GM10248 (cell line): ENCODE measurements around the gene CFAP299.

ENCODE experiments used
- CTCF ChIA-PET: fragments of 300-600 bp; sonication (Branson Sonifier 250); formaldehyde crosslinking; extraction: SDS; loops from one replicate; lab custom pipeline; 2021; ENCODE audit warnings: antibody characterized with exemption; lab: Yijun Ruan, JAX
- POLR2A ChIA-PET: fragments of 350-650 bp; sonication (Branson Sonifier 250); formaldehyde crosslinking; extraction: SDS; loops from one replicate; lab custom pipeline; 2020; ENCODE audit warnings: antibody characterized with exemption; lab: Yijun Ruan, JAX
- DNase-seq: peaks from one replicate; pipeline ENCODE4 v3.0.0; 2012; ENCODE audit errors: extremely low spot score
- CTCF ChIP-seq: IDR thresholded peaks from 2 replicates; pipeline ENCODE4 v1.5.1; 2012; ENCODE audit warnings: mild to moderate bottlenecking, low read depth; ENCODE audit errors: extremely low read depth, missing control alignments, control extremely low read depth

CFAP299 gene

GRCh38 chr4:80846210-80846609, 510.7 kb downstream of the CFAP299 start:
- POLR2A ChIA-PET: no interaction called here
- CTCF ChIA-PET: no interaction called here
- no peak for TF ChIP-seq CTCF
- no peak for DNase-seq

GRCh38 chr4:80852061-80852460, 516.5 kb downstream of the CFAP299 start:
- no peak for TF ChIP-seq CTCF
- ChIA-PET CTCF (interaction anchor here (1.2 kb wide), 1 partner anchor 10 kb away, joined by 3 read pairs; no protein-coding TSS in a partner anchor), POLR2A (no interaction called here)
- no peak for DNase-seq

GRCh38 chr4:80873571-80873970, 538.0 kb downstream of the CFAP299 start:
- TF ChIP-seq CTCF: no peak
- ChIA-PET POLR2A (no interaction called here), CTCF (interaction anchor here (1.2 kb wide), 1 partner anchor 12 kb away, joined by 3 read pairs; no protein-coding TSS in a partner anchor)
- no peak for DNase-seq

- POLR2A ChIA-PET: no interaction called here
- CTCF ChIA-PET: no interaction called here
- DNase-seq: no peak
- TF ChIP-seq CTCF: no peak
These were observed 539.4 kb downstream of the CFAP299 start for GRCh38 chr4:80874979-80875378.

- ChIA-PET CTCF (no interaction called here), POLR2A (no interaction called here)
- no peak for TF ChIP-seq CTCF
- DNase-seq: peak; percentile 48
These were observed 540.1 kb downstream of the CFAP299 start for GRCh38 chr4:80875642-80876041.

- TF ChIP-seq CTCF: no peak
- CTCF ChIA-PET: no interaction called here
- DNase-seq: peak; percentile 25
- POLR2A ChIA-PET: no interaction called here
These were observed 541.3 kb downstream of the CFAP299 start for GRCh38 chr4:80876810-80877209.
